NCI-H1105 (cell line): ENCODE measurements around the gene AGO1.
"Not testable (repeated sequence)": the region's sequence is repeated elsewhere in the genome, so short reads cannot be mapped to it uniquely, and the experiment has no call there.

Experiments
- DNase-seq: peaks from one replicate; lab custom pipeline; 2025; lab: John Stamatoyannopoulos, UW

AGO1 gene

DNA sequence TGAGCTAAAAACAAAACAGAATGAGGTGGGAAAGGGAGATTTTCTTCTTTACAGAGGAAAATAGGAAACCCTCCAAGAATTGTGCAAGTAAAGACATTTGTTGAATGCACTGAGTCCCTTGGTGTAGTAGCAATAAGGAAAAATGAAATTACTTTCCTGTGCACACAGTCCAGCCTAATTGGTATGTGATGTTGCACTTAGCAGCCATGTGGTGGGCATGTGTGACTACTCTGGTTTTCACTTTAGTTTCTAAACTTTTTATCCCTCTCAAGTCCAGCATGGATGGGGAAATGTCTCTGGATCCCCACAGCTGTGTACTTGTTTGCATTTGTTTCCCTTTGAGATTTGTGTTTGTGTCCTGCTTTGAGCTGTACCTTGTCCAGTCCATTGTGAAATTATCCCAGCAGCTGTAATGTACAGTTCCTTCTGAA, 40.8 kb downstream of the AGO1 start:
- DNase-seq = no peak

DNA sequence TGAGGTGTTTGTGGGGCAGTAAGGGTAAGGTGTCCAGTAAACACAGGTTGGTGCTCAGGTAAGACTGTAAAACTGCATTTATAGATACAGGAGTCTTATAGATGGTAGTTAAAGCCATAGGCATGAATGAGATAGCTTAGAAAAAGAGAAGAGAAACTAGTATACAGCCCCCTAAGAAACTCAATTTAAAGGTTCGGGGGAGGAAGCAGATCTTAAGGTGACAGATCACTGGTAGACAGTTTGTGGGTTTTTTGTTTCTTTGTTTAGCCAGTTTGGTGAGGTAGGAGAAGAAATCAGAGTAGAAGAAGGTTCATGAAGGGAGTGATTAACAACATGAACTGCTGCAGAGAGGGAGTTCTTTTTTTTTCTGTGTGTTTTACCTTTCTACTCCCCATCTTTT, 41.8 kb downstream of the AGO1 start:
- DNase-seq = no peak

DNA sequence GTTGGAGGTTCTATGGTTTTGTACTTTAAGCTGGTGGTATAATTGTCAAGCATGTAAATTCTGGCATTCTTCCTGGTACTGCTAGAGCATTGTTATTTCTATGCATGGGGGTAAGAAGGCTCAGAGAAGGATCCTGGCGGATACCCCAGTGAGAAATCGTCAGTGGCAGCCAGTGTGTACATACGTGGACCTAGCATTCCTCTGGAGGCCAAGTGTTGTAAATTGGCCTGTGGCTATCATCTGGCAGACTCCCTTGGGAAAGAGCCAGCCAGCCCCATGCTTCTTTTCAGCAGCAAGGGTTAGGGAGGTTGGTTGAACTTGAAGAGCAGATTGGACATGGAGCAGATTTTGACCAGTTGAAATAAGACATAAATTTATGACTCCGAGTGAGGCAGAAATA, 42.7 kb downstream of the AGO1 start:
- no peak for DNase-seq

GRCh38 chr1:35927472-35927871, 44.5 kb downstream of the AGO1 start:
- DNase-seq = no peak

GRCh38 chr1:35929730-35930592, 47.0 kb downstream of the AGO1 start:
- peak; percentile 46 for DNase-seq

GRCh38 chr1:35930593-35931445, 47.8 kb downstream of the AGO1 start, which contains the start of gene AGO3:
Gene AGO3 (plus strand): TSS chr1:35931105. CDS start chr1:35931427, 322 bp downstream.
- peak; percentile 84 for DNase-seq

DNA sequence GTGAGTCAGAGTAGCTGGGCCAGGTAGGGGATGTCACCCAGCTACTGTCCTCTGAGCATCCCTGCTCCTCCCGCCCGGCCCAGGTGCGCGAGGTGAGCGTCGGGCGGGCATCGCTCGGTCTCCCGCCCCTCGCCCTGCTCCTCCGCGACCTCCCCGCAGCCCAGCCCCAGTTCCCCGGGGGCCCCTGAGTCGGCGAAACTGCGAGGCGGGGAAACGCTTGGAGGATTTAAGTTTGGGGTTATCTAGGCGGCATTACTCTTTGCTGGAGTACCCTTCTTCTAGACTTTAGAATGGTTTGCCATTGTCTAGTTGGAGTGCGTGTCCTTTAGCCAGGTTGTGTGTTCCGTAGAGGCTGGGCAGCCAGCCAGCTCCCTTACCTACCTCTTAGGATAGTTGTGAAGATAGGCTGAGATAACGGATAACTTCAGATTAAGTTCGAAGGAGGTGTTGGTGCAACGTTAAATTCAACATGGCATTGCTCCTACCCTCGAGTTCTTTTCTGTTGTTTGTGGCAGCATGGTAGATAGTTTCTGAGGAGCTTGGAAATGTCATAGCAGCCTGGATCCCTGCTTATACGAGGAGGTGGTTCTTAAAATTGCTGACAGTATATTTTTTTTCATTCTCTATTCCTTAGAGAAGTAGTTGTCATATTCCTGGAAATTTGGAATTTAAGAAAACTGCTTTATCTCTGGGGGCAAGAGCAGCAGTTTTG, 48.6 kb downstream of the AGO1 start:
- peak; percentile 23 for DNase-seq

- no peak for DNase-seq
These were observed 49.2 kb downstream of the AGO1 start for GRCh38 chr1:35932158-35932636.

- DNase-seq = no peak
These were observed 49.9 kb downstream of the AGO1 start for GRCh38 chr1:35932941-35933340.

- no peak for DNase-seq
These were observed 52.7 kb downstream of the AGO1 start for GRCh38 chr1:35935442-35936388.

GRCh38 chr1:35936838-35937237, 53.8 kb downstream of the AGO1 start:
- no peak for DNase-seq

- no peak for DNase-seq
These were observed 56.5 kb downstream of the AGO1 start for GRCh38 chr1:35939484-35939883.

GRCh38 chr1:35945327-35945726, 62.3 kb downstream of the AGO1 start:
- no peak for DNase-seq

- no peak for DNase-seq
These were observed 64.5 kb downstream of the AGO1 start for GRCh38 chr1:35947547-35947946.

- DNase-seq = no peak
These were observed 75.5 kb downstream of the AGO1 start for GRCh38 chr1:35958558-35958957.

DNA sequence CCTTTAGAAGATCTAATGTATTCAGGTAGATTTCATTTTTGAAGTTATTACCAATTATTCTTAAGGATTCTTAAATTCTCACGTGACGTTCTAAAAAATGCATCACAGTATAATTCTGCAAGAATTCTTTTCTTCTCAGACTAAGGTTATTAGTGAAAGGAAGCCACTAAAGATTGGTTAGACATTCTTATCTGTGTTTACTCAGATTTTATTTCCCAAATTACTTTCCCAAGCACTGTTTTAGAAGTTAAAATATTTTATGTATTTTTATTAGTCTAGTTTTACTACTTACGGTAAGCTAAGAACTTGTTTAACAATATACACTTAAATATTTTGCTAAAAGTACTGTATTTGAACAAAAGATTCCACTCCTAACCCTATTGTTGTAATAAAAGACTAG, 76.3 kb downstream of the AGO1 start:
- DNase-seq = no peak

- DNase-seq = no peak
These were observed 79.9 kb downstream of the AGO1 start for GRCh38 chr1:35962952-35963351.

DNA sequence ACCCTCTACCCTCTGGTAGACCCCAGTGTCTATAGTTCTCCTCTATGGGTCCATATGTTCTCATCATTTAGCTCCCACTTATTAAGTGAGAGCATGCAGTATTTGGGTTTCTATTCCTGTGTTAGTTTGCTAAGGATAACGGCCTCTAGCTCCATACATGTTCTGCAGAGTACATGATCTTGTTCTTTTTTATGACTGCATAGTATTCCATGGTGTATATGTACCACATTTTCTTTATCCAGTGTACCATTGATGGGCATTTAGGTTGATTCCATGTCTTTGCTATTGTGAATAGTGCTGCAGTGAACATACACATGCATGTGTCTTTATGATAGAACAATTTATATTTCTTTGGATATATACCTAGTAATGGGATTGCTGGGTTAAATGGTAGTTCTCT, 81.3 kb downstream of the AGO1 start:
- not testable (repeated sequence) for DNase-seq

DNA sequence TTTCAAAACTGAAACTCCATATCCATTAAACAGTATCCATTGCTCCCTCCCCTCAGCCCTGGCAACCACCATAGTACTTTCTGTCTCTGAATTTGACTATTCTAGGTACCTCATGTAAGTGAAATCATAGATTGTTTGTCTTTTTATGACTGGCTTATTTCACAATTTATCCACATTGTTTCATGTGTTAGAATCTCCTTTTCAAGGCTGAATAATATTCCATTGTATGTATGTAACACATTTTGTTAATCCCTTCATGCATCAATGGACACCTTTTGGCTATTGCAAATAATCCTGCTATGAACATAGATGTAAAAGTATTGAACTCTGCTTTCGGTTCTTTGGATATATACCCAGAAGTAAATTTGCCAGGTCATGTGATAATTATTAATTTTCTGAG, 85.4 kb downstream of the AGO1 start:
- DNase-seq = no peak

DNA sequence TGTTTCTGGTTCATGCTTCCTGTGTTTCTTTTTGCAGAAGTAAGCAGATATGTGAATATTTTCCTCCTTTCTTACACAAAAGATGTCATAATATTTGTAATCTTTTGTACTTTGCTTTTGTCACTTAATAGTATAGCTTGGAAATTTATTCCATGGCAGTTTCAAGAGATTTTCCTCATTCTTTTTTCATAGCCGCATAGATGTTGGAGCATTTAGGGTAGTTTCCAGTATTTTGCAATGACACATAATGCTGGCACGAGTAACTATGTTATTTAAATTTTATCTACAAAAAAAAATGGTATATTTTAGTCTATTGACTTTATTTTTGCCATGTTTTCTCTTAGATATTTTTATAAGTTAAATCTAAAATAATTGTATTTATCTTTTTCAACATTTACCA, 88.6 kb downstream of the AGO1 start:
- DNase-seq = no peak

DNA sequence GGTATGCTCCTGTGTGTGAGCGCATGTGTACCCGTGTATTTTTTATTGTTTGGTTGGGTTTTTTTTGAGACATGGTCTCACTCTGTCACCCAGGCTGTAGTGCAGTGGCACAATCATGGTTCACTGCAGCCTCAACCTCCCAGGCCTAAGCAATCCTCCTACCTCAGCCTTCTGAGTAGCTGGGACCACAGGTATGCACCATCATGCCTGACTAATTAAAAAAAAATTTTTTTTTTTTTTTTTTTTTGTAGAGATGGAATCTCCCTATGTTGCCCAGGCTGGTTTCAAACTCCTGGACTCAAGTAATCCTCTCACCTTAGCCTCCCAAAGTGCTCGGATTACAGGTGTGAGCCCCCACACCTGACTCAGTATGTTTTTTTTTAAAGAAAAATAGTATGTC, 89.6 kb downstream of the AGO1 start:
- not testable (repeated sequence) for DNase-seq
